K562 (cell line): ENCODE data around the gene DCTN5. TPM values are rescaled to one million over a fixed set of nuclear protein-coding genes. Genes with fewer than 3 reads are reported as not detected.

Experiments
- ADNP ChIP-seq: fragments of 200-800 bp; sonication (Bioruptor generic); IDR thresholded peaks from 2 replicates; pipeline ENCODE4 v1.6.1; 2016; ENCODE audit warnings: missing genetic modification characterization, missing compliant biosample characterization
- ARID3B ChIP-seq: fragments of 250-450 bp; sonication (Bioruptor Pico); IDR thresholded peaks from 2 replicates; pipeline ENCODE4 v1.4.0; 2020; ENCODE audit warnings: borderline replicate concordance
- FUS ChIP-seq: fragments of 200-400 bp; formaldehyde crosslinking; optimal IDR thresholded peaks from 2 replicates; pipeline ENCODE3; 2017; ENCODE audit warnings: low read depth, low read length
- GATAD2A ChIP-seq: fragments of 450-650 bp; IDR thresholded peaks from 2 replicates; pipeline ENCODE4 v1.6.1; 2017
- HDAC2 ChIP-seq: fragments of 450-650 bp; IDR thresholded peaks from 2 replicates; pipeline ENCODE4 v1.6.1; 2016; ENCODE audit warnings: mild to moderate bottlenecking
- HNRNPH1 ChIP-seq: fragments of 200-400 bp; formaldehyde crosslinking; optimal IDR thresholded peaks from 2 replicates; pipeline ENCODE3; 2017; ENCODE audit warnings: low read depth, mild to moderate bottlenecking, low read length, moderate library complexity
- KDM2B ChIP-seq: fragments of 250-450 bp; sonication (Bioruptor Pico); IDR thresholded peaks from 2 replicates; pipeline ENCODE4 v1.8.0; 2021; ENCODE audit warnings: mild to moderate bottlenecking, moderate library complexity
- KDM5B ChIP-seq: fragments of 200-600 bp; sonication (generic); IDR thresholded peaks from 2 replicates; pipeline ENCODE4 v1.6.1; 2012; ENCODE audit warnings: low read depth, mild to moderate bottlenecking, moderate library complexity, low read length, control low read depth, inconsistent platforms; ENCODE audit not compliant: insufficient replicate concordance
- MAFG ChIP-seq: fragments of 450-650 bp; conservative IDR thresholded peaks from 2 replicates; pipeline ENCODE4 v1.6.1; 2016; ENCODE audit warnings: missing genetic modification characterization, missing compliant biosample characterization
- MITF ChIP-seq: IDR thresholded peaks from 2 replicates; pipeline ENCODE4 v1.6.1; 2014; ENCODE audit warnings: antibody characterized with exemption
- MXI1 ChIP-seq: IDR thresholded peaks from 2 replicates; pipeline ENCODE4 v1.6.1; 2011; ENCODE audit warnings: low read depth, mild to moderate bottlenecking, improper control_type of control experiment, low read length
- NRF1 ChIP-seq, 2 experiments: fragments of 450-650 bp; IDR thresholded peaks in 1 of 2; conservative IDR thresholded peaks in 1 of 2; 2 replicates each; pipeline ENCODE4 v1.6.1; 2014; ENCODE audit warnings: mild to moderate bottlenecking in 2 of 2
- PHF8 ChIP-seq: fragments of 200-600 bp; sonication (generic); IDR thresholded peaks from 2 replicates; pipeline ENCODE4 v1.6.1; 2012; ENCODE audit warnings: mixed run types, mild to moderate bottlenecking, inconsistent platforms, low read length, moderate library complexity, borderline replicate concordance
- RBBP5 ChIP-seq: fragments of 200-600 bp; sonication (generic); IDR thresholded peaks from 2 replicates; pipeline ENCODE4 v1.6.1; 2012; ENCODE audit warnings: borderline replicate concordance, mild to moderate bottlenecking, low read length, control low read depth, inconsistent platforms; ENCODE audit not compliant: insufficient read depth, poor library complexity, severe bottlenecking
- SIN3B ChIP-seq: fragments of 450-650 bp; IDR thresholded peaks from 2 replicates; pipeline ENCODE4 v1.6.1; 2017; ENCODE audit warnings: low read depth, mild to moderate bottlenecking, moderate library complexity
- TAL1 ChIP-seq: fragments of 450-650 bp; IDR thresholded peaks from 2 replicates; pipeline ENCODE4 v1.6.1; 2016; ENCODE audit warnings: mild to moderate bottlenecking
- TCF7L2 ChIP-seq: fragments of 150-350 bp; IDR thresholded peaks from 2 replicates; pipeline ENCODE4 v1.6.1; 2016; ENCODE audit warnings: low read depth, mild to moderate bottlenecking, low read length, moderate library complexity
- TFAP4 ChIP-seq: sonication (generic); formaldehyde crosslinking; IDR thresholded peaks from 2 replicates; pipeline ENCODE4 v1.8.0; 2022; ENCODE audit warnings: missing genetic modification reagents, mild to moderate bottlenecking, moderate library complexity, borderline replicate concordance
- TFE3 ChIP-seq: fragments of 450-650 bp; formaldehyde crosslinking; IDR thresholded peaks from 2 replicates; pipeline ENCODE4 v1.4.0; 2020; ENCODE audit warnings: mild to moderate bottlenecking, mixed read lengths
- ZFPM2 ChIP-seq: fragments of 250-450 bp; sonication (Bioruptor Pico); IDR thresholded peaks from 2 replicates; pipeline ENCODE4 v1.5.1; 2022; ENCODE audit warnings: mild to moderate bottlenecking
- ZSCAN32 ChIP-seq: fragments of 450-650 bp; formaldehyde crosslinking; IDR thresholded peaks from 2 replicates; pipeline ENCODE4 v1.4.0; 2020; ENCODE audit warnings: mild to moderate bottlenecking, moderate library complexity
- polyA plus RNA-seq, 8 experiments: library from polyadenylated mRNA; depleted of rRNA in 4 of 8; stranded (reverse) in 5 of 8; unstranded in 3 of 8; fragments of >200 nt; fragmentation: Nextera tagmentation in 2 of 8; fragmentation: Illumina TruSeq in 1 of 8; extraction: Ambion mirVana in 2 of 8; extraction: Trizol in 1 of 8; gene quantifications; 2 replicates each; pipeline versions ENCODE4 v1.2.1 to v1.2.3, GENCODE V29; 2011 to 2014; ENCODE audit warnings: inconsistent platforms in 1 of 8, missing spikeins in 1 of 8
- total RNA-seq, 7 experiments: library from RNA; depleted of rRNA in 6 of 7; stranded (reverse); fragments of >200 nt in 6 of 7; fragmentation: Illumina TruSeq in 2 of 7; extraction: Trizol in 2 of 7; gene quantifications; 2 replicates each; pipeline versions ENCODE4 v1.2.1 to v1.2.3, GENCODE V29; 2011 to 2021; ENCODE audit warnings: low replicate concordance in 1 of 7

The DCTN5 gene
- total and polyA plus RNA-seq, 9 of the 15 experiments (the other 6 are each of a cell fraction or from before 2014, with no cell fraction given), result 35.8 to 149 (median 75.9) TPM

GRCh38 chr16:23678430-23679273 is 37.4 kb downstream of the DCTN5 start, which contains the start of gene PLK1 (continued):
- TF ChIP-seq KDM2B (CRISPR knock-in tag), result peak; percentile 53; the same call in 1 of the 2 replicates
- peak; percentile 92 for TF ChIP-seq MXI1
- TF ChIP-seq MAFG (tag), result no peak
- peak; percentile 60 for TF ChIP-seq KDM5B
- no peak for TF ChIP-seq ADNP
- TF ChIP-seq TFAP4 (CRISPR knock-in tag), result peak; percentile 90
- no peak for TF ChIP-seq TCF7L2
- no peak for TF ChIP-seq TAL1
- TF ChIP-seq GATAD2A, result no peak
- no peak for TF ChIP-seq HNRNPH1
- TF ChIP-seq ARID3B, result no peak
- no peak for TF ChIP-seq ZSCAN32 (CRISPR knock-in tag)
- no peak for TF ChIP-seq FUS
- TF ChIP-seq MITF, result no peak
- TF ChIP-seq TFE3 (CRISPR knock-in tag), result no peak
- TF ChIP-seq SIN3B, result 0 out of 2 replicates have a peak, but pooled peaks have one; percentile 27
- TF ChIP-seq NRF1 (conservative IDR thresholded peaks at IDR 0.05 in 1 of 2, IDR thresholded peaks at IDR 0.05 in 1 of 2), result peak; percentile 89 to 91
- peak; percentile 48; the same call in 1 of the 2 replicates for TF ChIP-seq PHF8
- peak; percentile 21; the same call in 1 of the 2 replicates for TF ChIP-seq HDAC2
- TF ChIP-seq ZFPM2 (CRISPR knock-in tag), result no peak
- peak; percentile 75 for TF ChIP-seq RBBP5
